Measurements from ENCODE around the gene GPR17. TPM values are rescaled to one million over a fixed set of nuclear protein-coding genes. Genes with fewer than 3 reads are reported as not detected.

Gene GPR17
- total RNA-seq, 1 experiment from 2014 or later: 1.0 TPM

GRCh38 chr2:127659408-127660290, 13.7 kb downstream of the GPR17 start:
- ATAC-seq (no peak), DNase-seq (no peak)
- H3K4me1 ChIP-seq (ENCODE audit: insufficient read depth, low read length): no peaks in the 10 kb centered on the region
- H3K4me3 ChIP-seq (ENCODE audit: low read length): no peak overlapping the region
- H3K27me3 ChIP-seq (ENCODE audit: low read length): no peaks in the 10 kb centered on the region
- H3K9me3 ChIP-seq (ENCODE audit: low read length): no peaks in the 10 kb centered on the region
- ChIA-PET CTCF (no interaction called here), POLR2A (ENCODE audit: unreplicated experiment) (interaction anchor here (0.6 kb wide), 1 partner anchor 62 kb away, joined by 4 read pairs; no protein-coding TSS in a partner anchor)
- H3K9ac ChIP-seq (ENCODE audit: low read length): no peak overlapping the region
- no peak overlapping the region for H3K27ac ChIP-seq (ENCODE audit: low read length)
- intact Hi-C loops (cut with micrococcal nuclease): no loop called here
- H2AFZ ChIP-seq (ENCODE audit: low read length): no peak overlapping the region
- H4K20me1 ChIP-seq (ENCODE audit: low read length): no peaks in the 10 kb centered on the region
- no peak overlapping the region for H3K4me2 ChIP-seq (ENCODE audit: low read length)
- no TSS peak for BruUV-seq (replicated peaks)
- no peaks in the 10 kb centered on the region for H3F3A ChIP-seq (ENCODE audit: low read length, unreplicated experiment)
- TF ChIP-seq CTCF (conservative IDR thresholded peaks at IDR 0.05; ENCODE audit: low read depth, low read length): no peak
- no peak for TF ChIP-seq EZH2 (IDR thresholded peaks at IDR 0.05; ENCODE audit: low read length, unreplicated experiment)
- TF ChIP-seq EZH2phosphoT487 (IDR thresholded peaks at IDR 0.05; ENCODE audit: borderline replicate concordance, low read length): no peak
- H3K36me3 ChIP-seq (ENCODE audit: low read depth, low read length): no peaks in the 10 kb centered on the region
- H3K79me2 ChIP-seq (ENCODE audit: low read length): no peaks in the 10 kb centered on the region
- H3K9me2 ChIP-seq (replicated peaks; ENCODE audit: low read length): no peaks in the 10 kb centered on the region

GRCh38 chr2:127660291-127660578, 14.3 kb downstream of the GPR17 start:
- BruUV-seq (replicated peaks): no TSS peak
- TF ChIP-seq EZH2phosphoT487 (IDR thresholded peaks at IDR 0.05; ENCODE audit: borderline replicate concordance, low read length) (no peak), EZH2 (IDR thresholded peaks at IDR 0.05; ENCODE audit: low read length, unreplicated experiment) (no peak)
- no peak overlapping the region for H3K9ac ChIP-seq (ENCODE audit: low read length)
- no peaks in the 10 kb centered on the region for H3K9me2 ChIP-seq (replicated peaks; ENCODE audit: low read length)
- H3K79me2 ChIP-seq (ENCODE audit: low read length): no peaks in the 10 kb centered on the region
- H4K20me1 ChIP-seq (ENCODE audit: low read length): no peaks in the 10 kb centered on the region
- H3K36me3 ChIP-seq (ENCODE audit: low read depth, low read length): no peaks in the 10 kb centered on the region
- POLR2A ChIA-PET (ENCODE audit: unreplicated experiment): no interaction called here
- H3K4me1 ChIP-seq (ENCODE audit: insufficient read depth, low read length): no peaks in the 10 kb centered on the region
- no peak overlapping the region for H2AFZ ChIP-seq (ENCODE audit: low read length)
- H3K4me3 ChIP-seq (ENCODE audit: low read length): no peak overlapping the region
- H3K27me3 ChIP-seq (ENCODE audit: low read length): no peaks in the 10 kb centered on the region
- DNase-seq (no peak), ATAC-seq (no peak)
- H3K4me2 ChIP-seq (ENCODE audit: low read length): no peak overlapping the region
- no peaks in the 10 kb centered on the region for H3F3A ChIP-seq (ENCODE audit: low read length, unreplicated experiment)
- no peaks in the 10 kb centered on the region for H3K9me3 ChIP-seq (ENCODE audit: low read length)
- CTCF ChIA-PET: no interaction called here
- no peak overlapping the region for H3K27ac ChIP-seq (ENCODE audit: low read length)
- intact Hi-C loops (cut with micrococcal nuclease): no loop called here

- TF ChIP-seq CTCF (conservative IDR thresholded peaks at IDR 0.05; ENCODE audit: low read depth, low read length) (no peak), EZH2phosphoT487 (IDR thresholded peaks at IDR 0.05; ENCODE audit: borderline replicate concordance, low read length) (no peak), EZH2 (IDR thresholded peaks at IDR 0.05; ENCODE audit: low read length, unreplicated experiment) (no peak)
- Histone ChIP-seq H3K4me1 (ENCODE audit: insufficient read depth, low read length) (no peaks in the 10 kb centered on the region), H4K20me1 (ENCODE audit: low read length) (no peaks in the 10 kb centered on the region), H2AFZ (ENCODE audit: low read length) (no peak overlapping the region), H3K9me2 (replicated peaks; ENCODE audit: low read length) (no peaks in the 10 kb centered on the region), H3K4me3 (ENCODE audit: low read length) (no peak overlapping the region), H3K36me3 (ENCODE audit: low read depth, low read length) (no peaks in the 10 kb centered on the region), H3K27ac (ENCODE audit: low read length) (no peak overlapping the region), H3K9me3 (ENCODE audit: low read length) (no peaks in the 10 kb centered on the region), H3K9ac (ENCODE audit: low read length) (no peak overlapping the region), H3K27me3 (ENCODE audit: low read length) (no peaks in the 10 kb centered on the region), H3K79me2 (ENCODE audit: low read length) (no peaks in the 10 kb centered on the region), H3K4me2 (ENCODE audit: low read length) (no peak overlapping the region), H3F3A (ENCODE audit: low read length, unreplicated experiment) (no peaks in the 10 kb centered on the region)
- ATAC-seq: no peak
- intact Hi-C loops (cut with micrococcal nuclease): no loop called here
- CTCF ChIA-PET: no interaction called here
- BruUV-seq (replicated peaks): no TSS peak
- POLR2A ChIA-PET (ENCODE audit: unreplicated experiment): no interaction called here
- no peak for DNase-seq
These were observed 15.2 kb downstream of the GPR17 start for GRCh38 chr2:127661072-127661649.

Data from PC-3 (cell line).